CD14-positive monocyte (primary cell): ENCODE measurements around the gene CFAP74. TPM values are rescaled to one million over a fixed set of nuclear protein-coding genes. Genes with fewer than 3 reads are reported as not detected.

Experiments used
- DNase-seq, 3 donors: peaks; one replicate each; pipeline ENCODE4 v3.0.0-alpha.2; 2011 to 2022
- H2AFZ ChIP-seq: 2 replicates; pipeline ENCODE4 v1.6.0; 2012; ENCODE audit warnings: mild to moderate bottlenecking, low read depth, low read length, inconsistent platforms; ENCODE audit not compliant: insufficient read depth, poor library complexity, severe bottlenecking
- H3K27ac ChIP-seq, 2 donors: 1 replicate in 1 of 2; 2 replicates in 1 of 2; pipeline ENCODE4 v1.5.1; 2012 to 2013; ENCODE audit warnings: low read length in 2 of 2, control low read depth in 1 of 2, inconsistent platforms in 1 of 2, low read depth in 1 of 2, mild to moderate bottlenecking in 1 of 2
- H3K27me3 ChIP-seq, 2 donors: one replicate each; pipeline versions ENCODE4 v1.6.0 to v1.6.1; 2011 to 2013; ENCODE audit warnings: low read length in 2 of 2; ENCODE audit not compliant: control insufficient read depth in 2 of 2, insufficient read depth in 2 of 2
- H3K36me3 ChIP-seq, 2 donors: replicated peaks in 1 of 2; 1 replicate in 1 of 2; 2 replicates in 1 of 2; pipeline versions ENCODE4 v1.5.1 to v1.6.1; 2012 to 2013; ENCODE audit warnings: low read length in 2 of 2, control low read depth in 1 of 2, inconsistent platforms in 1 of 2, mild to moderate bottlenecking in 1 of 2; ENCODE audit not compliant: insufficient read depth in 2 of 2, control insufficient read depth in 1 of 2
- H3K4me1 ChIP-seq, 2 donors: 1 replicate in 1 of 2; 2 replicates in 1 of 2; pipeline versions ENCODE4 v1.5.1 to v1.6.1; 2012 to 2013; ENCODE audit warnings: low read length in 2 of 2, control low read depth in 1 of 2, inconsistent platforms in 1 of 2, mild to moderate bottlenecking in 1 of 2, moderate library complexity in 1 of 2; ENCODE audit not compliant: insufficient read depth in 2 of 2, control insufficient read depth in 1 of 2
- H3K4me2 ChIP-seq: replicated peaks from 2 replicates; pipeline ENCODE3; 2012; ENCODE audit warnings: low read length, moderate library complexity, mild to moderate bottlenecking; ENCODE audit not compliant: poor library complexity, severe bottlenecking; ENCODE audit errors: extremely low read depth
- H3K4me3 ChIP-seq, 3 experiments: fragments of 200-600 bp in 1 of 3; sonication (generic) in 1 of 3; replicated peaks in 1 of 3; 1 replicate in 2 of 3; 2 replicates in 1 of 3; pipeline ENCODE4 v1.5.1; 2011 to 2013; ENCODE audit warnings: low read length in 3 of 3, mild to moderate bottlenecking in 3 of 3, control low read depth in 2 of 3, low read depth in 2 of 3, inconsistent platforms in 1 of 3, moderate library complexity in 1 of 3
- H3K79me2 ChIP-seq: 2 replicates; pipeline ENCODE4 v1.6.0; 2012; ENCODE audit warnings: mild to moderate bottlenecking, control low read depth, inconsistent platforms, low read length, moderate library complexity; ENCODE audit not compliant: insufficient read depth
- H3K9ac ChIP-seq: 2 replicates; pipeline ENCODE4 v1.6.0; 2017; ENCODE audit warnings: low read length, mild to moderate bottlenecking; ENCODE audit not compliant: insufficient read depth, poor library complexity, severe bottlenecking
- H3K9me3 ChIP-seq, 2 donors: replicated peaks in 1 of 2; 1 replicate in 1 of 2; 2 replicates in 1 of 2; pipeline versions ENCODE4 v1.5.1 to v1.6.1; 2012 to 2013; ENCODE audit warnings: low read length in 2 of 2, control low read depth in 1 of 2; ENCODE audit not compliant: control insufficient read depth in 1 of 2, insufficient read depth in 1 of 2
- H4K20me1 ChIP-seq: 2 replicates; pipeline ENCODE4 v1.6.0; 2012; ENCODE audit warnings: mild to moderate bottlenecking, low read length, control low read depth, moderate library complexity; ENCODE audit not compliant: insufficient read depth
- H3K27ac Mint-ChIP-seq, 7 donors: one replicate each; pipeline ENCODE4 v1.8.0; 2020; ENCODE audit warnings: mild to moderate bottlenecking in 7 of 7, mixed read lengths in 7 of 7, moderate library complexity in 6 of 7, inconsistent platforms in 2 of 7
- H3K27me3 Mint-ChIP-seq, 3 donors: one replicate each; pipeline ENCODE4 v1.8.0; 2021 to 2022; ENCODE audit warnings: low read depth in 3 of 3, mild to moderate bottlenecking in 3 of 3, mixed read lengths in 3 of 3, moderate library complexity in 3 of 3, inconsistent platforms in 1 of 3
- H3K36me3 Mint-ChIP-seq, 2 donors: one replicate each; pipeline ENCODE4 v1.8.0; 2020; ENCODE audit warnings: mixed read lengths in 2 of 2, inconsistent platforms in 1 of 2, mild to moderate bottlenecking in 1 of 2
- H3K4me1 Mint-ChIP-seq: one replicate; pipeline ENCODE4 v1.8.0; 2020; ENCODE audit warnings: mild to moderate bottlenecking, mixed read lengths
- H3K4me3 Mint-ChIP-seq, 2 donors: one replicate each; pipeline ENCODE4 v1.8.0; 2020; ENCODE audit warnings: mild to moderate bottlenecking in 2 of 2, mixed read lengths in 2 of 2, moderate library complexity in 1 of 2
- H3K9me3 Mint-ChIP-seq, 7 donors: one replicate each; pipeline ENCODE4 v1.8.0; 2020 to 2022; ENCODE audit warnings: mixed read lengths in 7 of 7, mild to moderate bottlenecking in 6 of 7, moderate library complexity in 6 of 7, inconsistent platforms in 2 of 7
- CTCF ChIP-seq: fragments of 200-600 bp; IDR thresholded peaks from one replicate; pipeline ENCODE4 v1.8.0; 2022; ENCODE audit warnings: antibody characterized with exemption, mild to moderate bottlenecking
- WGBS: methylation state at CpG from one replicate; pipeline ENCODE4 v1.1.5; 2013; ENCODE audit warnings: missing lambda C conversion rate; ENCODE audit not compliant: insufficient coverage; 5-methylcytosine and 5-hydroxymethylcytosine counted together
- intact Hi-C, 2 donors: fragments of 100-400 bp; cut with micrococcal nuclease; formaldehyde crosslinking; loops; one replicate each; pipeline versions ENCODE4 v1.15.0 to v1.15.1; 2023
- polyA plus RNA-seq, 3 donors: library from polyadenylated mRNA; depleted of rRNA in 1 of 3; unstranded in 2 of 3; stranded (reverse) in 1 of 3; fragments of 300-500 nt in 2 of 3; fragments of >200 nt in 1 of 3; fragmentation: Illumina TruSeq in 2 of 3; gene quantifications; 1 replicate in 2 of 3; 2 replicates in 1 of 3; pipeline ENCODE4 v1.2.3, GENCODE V29; 2012 to 2021

The CFAP74 gene
- polyA plus RNA-seq, 3 donors = not detected

DNA sequence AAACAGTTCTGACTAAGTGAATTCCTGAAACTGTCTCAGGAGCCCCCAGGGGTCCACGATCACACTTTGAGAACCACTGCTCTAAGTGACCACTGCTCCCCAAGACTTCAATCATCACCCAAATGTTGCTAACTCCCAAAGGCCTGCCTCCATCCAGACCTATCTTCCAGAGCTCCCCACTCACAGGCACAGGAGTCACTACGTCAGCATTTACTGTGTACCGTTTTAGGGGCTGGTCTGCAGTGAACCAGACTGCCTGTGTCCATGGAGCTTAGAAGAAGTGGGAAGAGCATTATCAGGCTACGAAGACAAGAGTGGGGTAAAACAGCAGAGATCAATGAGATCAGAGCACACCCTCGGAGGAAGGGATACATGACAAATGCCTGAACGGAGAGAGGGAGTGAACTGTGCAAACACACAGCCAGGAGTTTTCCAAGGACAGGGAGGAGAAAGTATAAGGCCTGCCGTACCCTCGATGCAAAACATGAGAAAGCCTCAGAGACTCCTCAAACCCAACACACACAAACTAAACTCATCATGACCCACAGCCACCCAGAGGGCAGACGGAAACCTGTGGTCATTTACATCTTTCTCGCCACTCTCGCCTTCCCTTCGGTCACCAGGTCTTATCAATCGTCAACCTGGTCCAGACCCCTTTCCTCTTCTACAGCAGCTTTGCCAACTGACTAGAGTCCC, 122.8 kb downstream of the CFAP74 start:
- H3K9me3 ChIP-seq = no peaks in the 10 kb centered on the region
- H3K27ac ChIP-seq = peak overlapping the region in 1 of 2 donors; percentile 58
- H3K36me3 Mint-ChIP-seq = peaks cover 16 to 49% of the 10 kb centered on the region in 2 donors
- peaks cover 62% of the 10 kb centered on the region for H3K4me1 Mint-ChIP-seq
- no peaks in the 10 kb centered on the region for H3K27me3 ChIP-seq
- H3K4me3 ChIP-seq = no peak overlapping the region
- no peak overlapping the region for H3K4me3 Mint-ChIP-seq
- intact Hi-C loops = no loop called here
- peaks cover 100% of the 10 kb centered on the region for H4K20me1 ChIP-seq
- WGBS = 79% methylated on average over 9 of the region's 13 CpGs
- H3K27me3 Mint-ChIP-seq = peaks cover 0 to 2% (median 0%) of the 10 kb centered on the region in 3 donors
- H2AFZ ChIP-seq = no peak overlapping the region
- H3K36me3 ChIP-seq = peaks cover 16 to 30% of the 10 kb centered on the region in 2 donors
- H3K4me1 ChIP-seq = peaks cover 1 to 9% of the 10 kb centered on the region in 2 donors
- no peak for TF ChIP-seq CTCF
- no peak for DNase-seq
- H3K4me2 ChIP-seq = no peak overlapping the region
- H3K9ac ChIP-seq = no peak overlapping the region
- H3K27ac Mint-ChIP-seq = peak overlapping the region in 6 of 7 donors; percentile 0 to 86 (median 58)
- no peaks in the 10 kb centered on the region for H3K9me3 Mint-ChIP-seq
- H3K79me2 ChIP-seq = peaks cover 100% of the 10 kb centered on the region

DNA sequence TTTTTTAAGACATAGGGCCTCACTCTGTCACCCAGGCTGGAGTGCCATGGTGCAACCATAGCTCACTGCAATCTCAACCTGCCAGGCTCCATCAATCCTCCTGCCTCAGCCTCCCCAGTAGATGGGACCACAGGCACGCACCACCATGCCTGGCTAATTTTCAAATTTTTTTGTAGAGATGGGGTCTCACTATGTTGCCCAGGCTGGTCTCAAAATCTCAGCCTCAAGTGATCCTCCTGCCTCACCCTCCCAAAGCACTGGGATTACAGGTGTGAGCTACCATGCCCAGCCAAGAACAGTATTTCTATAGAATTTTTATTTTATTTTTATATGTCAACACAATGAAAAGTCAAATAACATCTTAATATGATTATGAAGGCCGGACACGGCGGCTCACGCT, 123.6 kb downstream of the CFAP74 start:
- TF ChIP-seq CTCF = no peak
- H3K27me3 Mint-ChIP-seq = peaks cover 0 to 2% (median 0%) of the 10 kb centered on the region in 3 donors
- H3K4me3 Mint-ChIP-seq = no peak overlapping the region
- H3K36me3 Mint-ChIP-seq = peaks cover 21 to 56% of the 10 kb centered on the region in 2 donors
- Histone ChIP-seq H3K9me3 (no peaks in the 10 kb centered on the region), H3K79me2 (peaks cover 100% of the 10 kb centered on the region), H3K27ac (no peak overlapping the region), H3K4me3 (no peak overlapping the region), H3K4me1 (peaks cover 0 to under 1% of the 10 kb centered on the region in 2 donors), H3K4me2 (no peak overlapping the region), H4K20me1 (peaks cover 100% of the 10 kb centered on the region), H2AFZ (no peak overlapping the region), H3K27me3 (no peaks in the 10 kb centered on the region), H3K9ac (no peak overlapping the region), H3K36me3 (peaks cover 16 to 38% of the 10 kb centered on the region in 2 donors)
- no peak for DNase-seq
- H3K9me3 Mint-ChIP-seq = no peaks in the 10 kb centered on the region
- H3K27ac Mint-ChIP-seq = peak overlapping the region in 2 of 7 donors; percentile 5 to 80
- 100% methylated on average over 1 of the region's 5 CpGs for WGBS
- intact Hi-C loops = no loop called here
- peaks cover 55% of the 10 kb centered on the region for H3K4me1 Mint-ChIP-seq
